K562 (cell line): ENCODE data around the gene SSH3. TPM values are rescaled to one million over a fixed set of nuclear protein-coding genes. Genes with fewer than 3 reads are reported as not detected.
A peak's percentile ranks its signal among the peaks of the same experiment; 100 is the strongest.

Experiments used
- ATF6 ChIP-seq: sonication (generic); formaldehyde crosslinking; IDR thresholded peaks from 2 replicates; pipeline ENCODE4 v1.4.0; 2020; ENCODE audit warnings: mild to moderate bottlenecking, missing genetic modification reagents
- CTCFL ChIP-seq: IDR thresholded peaks from 2 replicates; pipeline ENCODE4 v1.6.1; 2011; ENCODE audit warnings: borderline replicate concordance, low read depth, mild to moderate bottlenecking, moderate library complexity, low read length; ENCODE audit not compliant: insufficient read depth, poor library complexity, severe bottlenecking
- DACH1 ChIP-seq: fragments of 450-650 bp; IDR thresholded peaks from 2 replicates; pipeline ENCODE4 v1.6.1; 2018; ENCODE audit not compliant: partially characterized antibody
- E2F5 ChIP-seq: sonication (generic); formaldehyde crosslinking; IDR thresholded peaks from 2 replicates; pipeline ENCODE4 v1.8.0; 2022; ENCODE audit warnings: mild to moderate bottlenecking, missing genetic modification reagents
- E2F6 ChIP-seq, 2 experiments: IDR thresholded peaks; 2 replicates each; pipeline ENCODE4 v1.6.1; 2011; ENCODE audit warnings: borderline replicate concordance in 1 of 2, control low read depth in 1 of 2, low read depth in 1 of 2, low read length in 1 of 2, mild to moderate bottlenecking in 1 of 2, mixed read lengths in 1 of 2, moderate library complexity in 1 of 2; ENCODE audit not compliant: insufficient read depth in 1 of 2, insufficient read length in 1 of 2, poor library complexity in 1 of 2, severe bottlenecking in 1 of 2; ENCODE audit errors: extremely low read depth in 1 of 2
- ESRRA ChIP-seq: fragments of 450-650 bp; IDR thresholded peaks from 2 replicates; pipeline ENCODE4 v1.6.1; 2014; ENCODE audit warnings: low read depth, mild to moderate bottlenecking, moderate library complexity, borderline replicate concordance
- HDAC1 ChIP-seq, 2 experiments: fragments of 450-650 bp; IDR thresholded peaks; 2 replicates each; pipeline ENCODE4 v1.6.1; 2016 to 2017; ENCODE audit warnings: inconsistent platforms in 1 of 2, mild to moderate bottlenecking in 1 of 2, moderate library complexity in 1 of 2
- NFIC ChIP-seq: fragments of 450-650 bp; IDR thresholded peaks from 2 replicates; pipeline ENCODE4 v1.6.1; 2017; ENCODE audit warnings: mild to moderate bottlenecking, inconsistent platforms
- PKNOX1 ChIP-seq: fragments of 450-650 bp; IDR thresholded peaks from 2 replicates; pipeline ENCODE4 v1.6.1; 2016
- POLR2B ChIP-seq: fragments of 450-650 bp; IDR thresholded peaks from 2 replicates; pipeline ENCODE4 v1.6.1; 2018; ENCODE audit warnings: low read depth; ENCODE audit not compliant: partially characterized antibody
- RBBP5 ChIP-seq: fragments of 200-600 bp; sonication (generic); IDR thresholded peaks from 2 replicates; pipeline ENCODE4 v1.6.1; 2012; ENCODE audit warnings: borderline replicate concordance, mild to moderate bottlenecking, low read length, control low read depth, inconsistent platforms; ENCODE audit not compliant: insufficient read depth, poor library complexity, severe bottlenecking
- TCFL5 ChIP-seq: fragments of 250-450 bp; sonication (Bioruptor Pico); conservative IDR thresholded peaks from 2 replicates; pipeline ENCODE4 v1.6.1; 2021; ENCODE audit warnings: mild to moderate bottlenecking, moderate library complexity, matching md5 sums
- ZHX1 ChIP-seq: fragments of 150-350 bp; conservative IDR thresholded peaks from 2 replicates; pipeline ENCODE4 v1.6.1; 2014; ENCODE audit warnings: low read length
- ZNF586 ChIP-seq: fragments of 450-650 bp; formaldehyde crosslinking; conservative IDR thresholded peaks from 2 replicates; pipeline ENCODE4 v1.4.0; 2020; ENCODE audit warnings: mild to moderate bottlenecking, moderate library complexity
- ZNF830 ChIP-seq: fragments of 250-450 bp; sonication (Bioruptor Pico); IDR thresholded peaks from 2 replicates; pipeline ENCODE4 v1.5.0; 2021; ENCODE audit warnings: mild to moderate bottlenecking
- polyA plus RNA-seq, 8 experiments: library from polyadenylated mRNA; depleted of rRNA in 4 of 8; stranded (reverse) in 5 of 8; unstranded in 3 of 8; fragments of >200 nt; fragmentation: Nextera tagmentation in 2 of 8; fragmentation: Illumina TruSeq in 1 of 8; extraction: Ambion mirVana in 2 of 8; extraction: Trizol in 1 of 8; gene quantifications; 2 replicates each; pipeline versions ENCODE4 v1.2.1 to v1.2.3, GENCODE V29; 2011 to 2014; ENCODE audit warnings: inconsistent platforms in 1 of 8, missing spikeins in 1 of 8
- total RNA-seq, 7 experiments: library from RNA; depleted of rRNA in 6 of 7; stranded (reverse); fragments of >200 nt in 6 of 7; fragmentation: Illumina TruSeq in 2 of 7; extraction: Trizol in 2 of 7; gene quantifications; 2 replicates each; pipeline versions ENCODE4 v1.2.1 to v1.2.3, GENCODE V29; 2011 to 2021; ENCODE audit warnings: low replicate concordance in 1 of 7

Gene SSH3
- total and polyA plus RNA-seq, 9 of the 15 experiments (the other 6 are each of a cell fraction or from before 2014, with no cell fraction given): 0.07 to 1.0 (median 0.24) TPM; not detected in 3

- 0 out of 2 replicates have a peak, but pooled peaks have one; percentile 12 for TF ChIP-seq NFIC
- peak; percentile 84 for TF ChIP-seq CTCFL
- no peak for TF ChIP-seq ZHX1
- peak in 1 of 2 experiments; percentile 69; a peak in 2 of 4 replicates for TF ChIP-seq HDAC1 (IDR thresholded peaks at IDR 0.05)
- TF ChIP-seq ZNF830 (CRISPR knock-in tag): peak; percentile 96
- no peak for TF ChIP-seq ZNF586 (CRISPR knock-in tag)
- TF ChIP-seq PKNOX1: no peak
- TF ChIP-seq E2F5 (CRISPR knock-in tag): peak; percentile 91
- TF ChIP-seq POLR2B: peak; percentile 68
- TF ChIP-seq RBBP5: peak; percentile 44
- no peak for TF ChIP-seq DACH1
- peak; percentile 83; the same call in 1 of the 2 replicates for TF ChIP-seq ESRRA
- TF ChIP-seq TCFL5 (CRISPR knock-in tag): no peak
- peak; percentile 74 to 83 for TF ChIP-seq E2F6 (IDR thresholded peaks at IDR 0.05; ENCODE audit: borderline replicate concordance in 1 of 2, extremely low read depth in 1 of 2, insufficient read depth in 1 of 2, insufficient read length in 1 of 2, low read depth in 1 of 2, low read length in 1 of 2, poor library complexity in 1 of 2, severe bottlenecking in 1 of 2)
- peak; percentile 88; the same call in 1 of the 2 replicates for TF ChIP-seq ATF6
Observed at GRCh38 chr11:67288452-67289225, 14.7 kb upstream of the SSH3 start (continued).
